Activated effector memory CD4-positive, alpha-beta T cell treated with Interleukin-2 at 50 U/mL for 16 hours (primary cell): Measurements from ENCODE around the gene C11orf91.
A peak's percentile ranks its signal among the peaks of the same experiment; 100 is the strongest.
"Not testable (repeated sequence)": the region's sequence is repeated elsewhere in the genome, so short reads cannot be mapped to it uniquely, and the experiment has no call there.

Experiments used
- DNase-seq: peaks from one replicate; pipeline ENCODE4 v3.0.0-alpha.2; 2020

The C11orf91 gene

GRCh38 chr11:33700502-33701271, at the start of gene C11orf91:
Gene C11orf91, minus strand, starts transcription at chr11:33700826. Its CDS starts 86 bp downstream, at chr11:33700740.
- peak; percentile 93 for DNase-seq

- no peak for DNase-seq
Measured at GRCh38 chr11:33747979-33748378, 47.4 kb upstream of the C11orf91 start.

GRCh38 chr11:33743291-33743690, 42.7 kb upstream of the C11orf91 start:
- DNase-seq: no peak

GRCh38 chr11:33742249-33742851, 41.7 kb upstream of the C11orf91 start:
- DNase-seq: no peak

- DNase-seq: no peak
Measured at GRCh38 chr11:33741806-33742205, 41.2 kb upstream of the C11orf91 start.

GRCh38 chr11:33737362-33737821, 36.8 kb upstream of the C11orf91 start:
- DNase-seq: no peak

GRCh38 chr11:33736148-33736812, 35.7 kb upstream of the C11orf91 start, which contains the start of gene CD59:
Gene CD59, minus strand, starts transcription at chr11:33736423. Its CDS starts 13,978 bp downstream, at chr11:33722445.
- DNase-seq: peak; percentile 87

- peak; percentile 32 for DNase-seq
Measured at GRCh38 chr11:33735271-33736147, 34.9 kb upstream of the C11orf91 start.

- DNase-seq: no peak
Measured at GRCh38 chr11:33734441-33735270, 34.0 kb upstream of the C11orf91 start.

GRCh38 chr11:33733980-33734379, 33.4 kb upstream of the C11orf91 start:
- DNase-seq: no peak

GRCh38 chr11:33731723-33732531, 31.3 kb upstream of the C11orf91 start:
- DNase-seq: no peak

GRCh38 chr11:33730716-33731115, 30.1 kb upstream of the C11orf91 start:
- DNase-seq: no peak

- DNase-seq: not testable (repeated sequence)
Measured at GRCh38 chr11:33729072-33729664, 28.5 kb upstream of the C11orf91 start.

- not testable (repeated sequence) for DNase-seq
Measured at GRCh38 chr11:33727539-33727938, 26.9 kb upstream of the C11orf91 start.

GRCh38 chr11:33725496-33725895, 24.9 kb upstream of the C11orf91 start:
- DNase-seq: no peak

GRCh38 chr11:33724644-33725035, 24.0 kb upstream of the C11orf91 start:
- DNase-seq: no peak

GRCh38 chr11:33723238-33723881, 22.7 kb upstream of the C11orf91 start:
- DNase-seq: no peak

GRCh38 chr11:33722590-33723234, 22.1 kb upstream of the C11orf91 start:
- no peak for DNase-seq

GRCh38 chr11:33721984-33722383, 21.4 kb upstream of the C11orf91 start:
- no peak for DNase-seq
